Raji (cell line): Measurements from ENCODE around the gene NOS1AP.

Source experiments
- POLR2A ChIP-seq: IDR thresholded peaks from 2 replicates; pipeline ENCODE4 v1.6.1; 2011; ENCODE audit warnings: low read depth, low read length, control low read depth; ENCODE audit not compliant: insufficient read depth

The NOS1AP gene

DNA sequence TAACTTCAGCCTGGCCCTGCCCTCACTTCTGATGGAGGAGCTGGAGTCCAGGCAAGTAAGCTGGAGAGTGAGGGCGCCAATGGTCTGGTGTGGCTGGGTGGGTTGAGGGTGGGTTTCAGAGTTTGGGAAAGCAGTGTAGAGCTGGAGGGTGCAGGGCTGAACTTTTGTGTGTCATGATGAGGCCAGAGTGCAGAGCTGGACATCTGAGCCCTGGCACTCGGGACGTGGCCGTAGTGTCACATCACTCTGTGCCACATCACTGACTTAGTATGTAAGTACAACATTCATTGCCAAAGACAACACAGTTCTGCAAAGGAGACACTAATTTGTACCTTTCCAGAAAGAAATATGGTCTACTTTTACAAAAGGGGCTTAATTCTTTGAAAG, 291.4 kb downstream of the NOS1AP start:
- no peak for TF ChIP-seq POLR2A

DNA sequence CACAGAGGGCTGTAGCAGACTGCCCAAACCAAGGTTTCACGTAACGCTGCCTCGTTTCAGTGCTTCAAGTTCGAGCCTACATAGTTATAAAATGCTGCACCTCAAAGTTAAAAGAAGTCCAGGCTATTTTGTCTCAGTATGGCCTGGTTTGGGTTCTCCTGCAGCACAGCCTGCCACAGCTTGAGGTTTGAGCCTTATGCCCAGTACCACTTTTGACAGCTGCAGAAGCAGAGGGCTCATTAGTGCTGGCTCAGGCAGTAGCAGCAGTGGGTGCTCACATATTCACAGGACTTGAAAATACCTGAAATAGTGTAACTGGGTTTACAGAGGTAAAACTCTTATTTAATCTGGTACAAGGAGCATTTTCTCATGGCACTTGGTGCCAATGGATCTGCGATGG, 291.9 kb downstream of the NOS1AP start:
- TF ChIP-seq POLR2A = no peak

DNA sequence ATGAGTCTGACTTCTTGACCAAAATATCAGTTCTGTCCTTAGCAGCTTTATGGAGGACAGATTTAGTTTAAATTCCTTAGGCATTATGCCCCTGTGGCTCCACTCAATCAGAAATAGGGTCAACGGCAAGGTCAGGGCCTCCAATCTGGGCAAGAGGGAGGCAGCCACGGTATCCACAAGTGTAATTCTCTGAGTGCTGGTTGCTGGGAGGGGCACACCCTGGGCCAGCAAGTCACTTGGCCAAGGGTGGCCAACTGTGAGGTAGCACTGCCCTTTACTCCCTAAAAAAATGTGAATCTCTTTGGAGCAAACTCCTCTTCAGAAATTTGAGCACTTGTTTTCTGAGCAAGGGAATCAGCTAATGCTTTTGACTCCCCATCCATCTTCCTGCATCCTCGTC, 294.3 kb downstream of the NOS1AP start:
- no peak for TF ChIP-seq POLR2A

DNA sequence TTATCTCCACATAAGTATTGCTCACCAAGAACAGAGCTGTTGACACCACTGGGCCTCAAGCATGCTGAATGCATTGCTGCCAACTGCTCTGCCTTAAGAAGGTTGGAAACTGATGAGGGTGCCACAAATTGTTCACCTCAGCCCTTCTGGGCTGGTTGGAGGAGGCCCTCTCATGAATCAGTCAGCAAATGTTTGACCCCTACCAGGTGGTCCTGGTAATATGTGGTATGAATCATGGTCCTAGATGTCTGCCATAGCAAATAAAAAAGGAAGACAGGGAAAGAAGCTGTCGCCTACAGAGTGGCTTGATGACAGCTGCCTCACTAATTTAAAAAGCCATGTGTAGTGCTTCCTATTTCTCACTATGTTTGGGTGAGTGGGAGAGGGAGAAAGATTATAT, 295.0 kb downstream of the NOS1AP start:
- TF ChIP-seq POLR2A = no peak

DNA sequence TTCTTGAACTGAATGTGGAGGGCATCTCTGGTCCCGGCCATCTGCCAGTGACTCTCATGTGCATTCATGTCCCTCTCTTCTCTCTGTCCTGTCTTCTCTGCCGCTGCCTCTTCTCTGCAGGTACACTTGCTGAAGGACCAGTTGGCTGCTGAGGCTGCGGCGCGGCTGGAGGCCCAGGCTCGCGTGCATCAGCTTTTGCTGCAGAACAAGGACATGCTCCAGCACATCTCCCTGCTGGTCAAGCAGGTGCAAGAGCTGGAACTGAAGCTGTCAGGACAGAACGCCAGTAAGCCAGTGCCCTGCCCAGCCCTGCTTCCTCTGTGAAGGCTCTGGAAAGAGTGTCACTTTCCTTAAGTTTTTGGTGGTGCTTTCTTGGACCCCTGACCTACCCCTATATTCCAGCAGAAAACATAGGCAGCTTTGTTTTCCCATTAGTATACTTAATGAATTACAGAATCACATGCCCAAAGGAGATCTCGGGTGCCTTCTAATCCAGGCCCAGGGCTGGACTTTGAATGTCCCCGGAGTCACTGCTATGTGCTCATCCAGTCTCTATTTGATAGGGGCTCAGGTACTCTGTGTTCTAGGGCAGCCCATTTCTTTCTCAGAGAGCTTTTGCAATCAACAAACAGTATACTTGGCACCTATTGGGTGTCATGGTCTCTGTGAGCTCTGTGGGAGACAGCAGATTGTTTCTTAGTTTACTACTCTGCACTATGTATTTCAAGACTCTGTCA, 296.0 kb downstream of the NOS1AP start:
- no peak for TF ChIP-seq POLR2A

DNA sequence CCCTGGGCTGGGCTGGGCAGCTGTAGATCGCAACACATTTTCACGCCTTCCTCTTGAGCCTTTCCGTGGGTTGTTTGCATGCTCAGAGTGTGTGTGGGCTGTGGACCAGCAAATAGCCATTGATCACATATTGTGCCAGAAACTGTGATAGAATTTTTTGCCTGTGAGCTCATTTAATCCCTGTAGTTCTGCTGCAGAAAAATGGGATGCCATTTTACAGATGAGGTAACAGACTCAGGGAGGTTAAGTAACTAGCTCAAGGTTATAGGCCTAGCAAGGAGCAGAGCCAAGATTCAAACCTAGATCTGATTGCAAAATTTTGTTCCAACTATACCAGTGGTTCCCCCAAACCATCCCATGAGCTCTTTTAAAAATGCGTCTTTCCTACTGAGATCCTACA, 296.7 kb downstream of the NOS1AP start:
- no peak for TF ChIP-seq POLR2A

DNA sequence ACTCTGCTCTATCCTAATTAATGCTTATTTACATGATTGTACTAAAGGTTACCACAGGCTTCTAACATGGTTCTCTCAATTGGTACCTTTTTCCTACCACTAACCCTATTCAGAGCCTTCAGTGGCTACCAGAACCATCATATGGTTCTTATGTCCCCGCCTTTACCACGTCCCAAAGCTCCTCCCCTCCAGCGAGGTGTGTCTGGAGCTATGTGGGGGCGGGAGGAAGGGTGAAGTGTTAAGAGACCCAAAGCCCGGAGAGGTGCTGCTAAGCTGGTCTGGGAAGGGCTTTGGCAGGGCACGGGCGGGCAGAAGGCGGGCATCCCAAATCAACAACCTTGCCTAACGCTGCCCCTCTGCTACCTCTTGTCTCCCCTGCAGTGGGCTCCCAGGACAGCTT, 297.2 kb downstream of the NOS1AP start:
- no peak for TF ChIP-seq POLR2A

DNA sequence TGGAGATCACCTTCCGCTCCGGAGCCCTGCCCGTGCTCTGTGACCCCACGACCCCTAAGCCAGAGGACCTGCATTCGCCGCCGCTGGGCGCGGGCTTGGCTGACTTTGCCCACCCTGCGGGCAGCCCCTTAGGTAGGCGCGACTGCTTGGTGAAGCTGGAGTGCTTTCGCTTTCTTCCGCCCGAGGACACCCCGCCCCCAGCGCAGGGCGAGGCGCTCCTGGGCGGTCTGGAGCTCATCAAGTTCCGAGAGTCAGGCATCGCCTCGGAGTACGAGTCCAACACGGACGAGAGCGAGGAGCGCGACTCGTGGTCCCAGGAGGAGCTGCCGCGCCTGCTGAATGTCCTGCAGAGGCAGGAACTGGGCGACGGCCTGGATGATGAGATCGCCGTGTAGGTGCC, 297.6 kb downstream of the NOS1AP start:
- no peak for TF ChIP-seq POLR2A

DNA sequence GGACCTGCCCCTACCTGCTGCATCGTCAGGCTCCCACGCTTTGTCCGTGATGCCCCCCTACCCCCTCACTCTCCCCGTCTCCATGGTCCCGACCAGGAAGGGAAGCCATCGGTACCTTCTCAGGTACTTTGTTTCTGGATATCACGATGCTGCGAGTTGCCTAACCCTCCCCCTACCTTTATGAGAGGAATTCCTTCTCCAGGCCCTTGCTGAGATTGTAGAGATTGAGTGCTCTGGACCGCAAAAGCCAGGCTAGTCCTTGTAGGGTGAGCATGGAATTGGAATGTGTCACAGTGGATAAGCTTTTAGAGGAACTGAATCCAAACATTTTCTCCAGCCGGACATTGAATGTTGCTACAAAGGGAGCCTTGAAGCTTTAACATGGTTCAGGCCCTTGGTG, 298.3 kb downstream of the NOS1AP start:
- TF ChIP-seq POLR2A = no peak

DNA sequence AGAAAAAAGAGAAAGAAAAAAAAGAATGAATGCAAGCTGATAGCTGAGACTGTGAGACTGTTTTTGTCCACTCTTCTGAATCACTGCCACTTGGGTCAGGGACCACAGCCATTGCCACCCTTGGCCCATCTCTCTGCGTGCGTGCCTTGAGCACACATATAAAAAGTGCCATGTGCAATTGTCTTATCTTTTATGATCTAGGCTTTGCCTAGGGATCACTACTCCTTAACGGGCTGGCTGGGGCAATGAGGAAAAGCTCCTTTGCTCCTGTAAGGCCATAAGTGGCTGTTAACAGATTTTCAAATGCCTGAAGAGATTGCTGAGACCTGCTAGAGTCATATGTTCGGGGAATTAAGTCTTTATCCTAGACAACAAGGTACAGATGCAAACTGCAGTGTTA, 299.0 kb downstream of the NOS1AP start:
- TF ChIP-seq POLR2A = no peak

DNA sequence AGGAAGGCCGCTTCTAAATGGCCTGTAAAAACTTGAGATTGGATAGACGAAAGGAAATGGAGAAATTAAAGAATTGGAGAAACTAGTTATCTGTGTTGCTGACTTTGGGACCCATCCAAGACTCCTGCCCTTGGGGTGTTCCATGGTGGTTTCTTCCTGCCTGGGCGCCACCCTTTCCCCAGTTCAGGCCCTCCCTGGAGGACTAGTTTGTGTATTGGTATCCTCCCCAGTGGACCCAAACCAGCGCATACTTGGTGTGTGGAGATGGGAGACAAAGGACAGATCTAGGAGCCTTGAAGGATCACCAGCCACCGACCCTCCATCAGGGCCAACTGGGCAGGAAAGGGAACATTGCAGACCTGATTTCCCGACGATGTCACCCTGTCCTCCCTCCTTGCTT, 300.1 kb downstream of the NOS1AP start:
- no peak for TF ChIP-seq POLR2A

DNA sequence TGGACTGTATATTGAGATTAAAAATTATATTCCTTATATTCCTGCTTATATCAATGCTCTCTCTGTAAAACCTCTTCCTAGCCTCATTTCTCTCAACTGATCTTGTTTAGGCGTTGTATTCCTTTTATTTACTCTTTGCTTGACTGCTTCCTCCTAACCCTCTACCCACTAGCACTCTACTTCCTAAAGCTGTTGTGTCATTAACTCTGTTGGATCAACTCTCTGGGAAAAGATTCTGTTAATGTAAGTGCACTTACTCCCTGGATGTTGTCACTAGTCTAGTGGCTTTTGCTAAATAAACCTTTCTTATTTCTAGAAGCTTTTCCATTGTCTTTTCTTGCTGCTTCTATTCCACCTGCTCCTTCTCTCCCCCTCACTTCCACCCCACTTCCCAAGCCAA, 300.7 kb downstream of the NOS1AP start:
- no peak for TF ChIP-seq POLR2A

DNA sequence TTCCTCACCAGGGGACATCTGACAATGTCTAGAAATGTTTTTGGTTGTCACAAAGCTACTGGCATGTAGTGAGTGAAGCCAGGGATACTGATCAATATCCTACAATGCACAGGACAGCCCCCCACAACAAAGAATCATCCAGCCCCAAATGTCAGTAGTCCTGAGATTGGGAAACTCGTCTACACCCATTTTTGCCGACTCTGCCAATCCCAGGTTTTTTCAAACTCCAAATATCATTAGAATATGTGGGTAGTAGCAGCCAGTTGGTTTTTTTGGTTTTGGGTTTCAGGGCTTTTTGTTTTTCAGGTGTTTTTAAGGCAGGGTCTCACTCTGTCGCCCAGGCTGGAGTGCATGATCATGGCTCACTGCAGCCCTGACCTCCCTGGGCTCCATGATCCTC, 301.2 kb downstream of the NOS1AP start:
- TF ChIP-seq POLR2A = no peak

DNA sequence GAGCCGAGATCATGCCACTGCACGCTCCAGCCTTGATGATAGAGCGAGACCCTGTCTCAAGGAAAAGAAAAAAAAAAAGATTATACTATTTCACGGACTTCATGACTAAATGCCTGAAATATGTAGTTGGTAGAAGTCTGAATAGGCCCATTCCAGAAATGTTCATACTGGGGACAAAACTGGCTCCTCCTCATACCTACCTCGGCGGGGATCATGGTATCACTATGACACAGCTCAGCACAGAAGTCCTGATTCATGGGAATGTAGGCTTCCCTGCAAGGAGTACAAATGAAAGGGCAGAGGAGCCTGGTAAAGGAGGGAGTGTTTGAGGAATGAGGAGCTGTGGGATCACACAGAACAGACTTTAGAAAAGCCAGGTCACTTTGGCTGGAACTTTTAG, 302.1 kb downstream of the NOS1AP start:
- TF ChIP-seq POLR2A = no peak

DNA sequence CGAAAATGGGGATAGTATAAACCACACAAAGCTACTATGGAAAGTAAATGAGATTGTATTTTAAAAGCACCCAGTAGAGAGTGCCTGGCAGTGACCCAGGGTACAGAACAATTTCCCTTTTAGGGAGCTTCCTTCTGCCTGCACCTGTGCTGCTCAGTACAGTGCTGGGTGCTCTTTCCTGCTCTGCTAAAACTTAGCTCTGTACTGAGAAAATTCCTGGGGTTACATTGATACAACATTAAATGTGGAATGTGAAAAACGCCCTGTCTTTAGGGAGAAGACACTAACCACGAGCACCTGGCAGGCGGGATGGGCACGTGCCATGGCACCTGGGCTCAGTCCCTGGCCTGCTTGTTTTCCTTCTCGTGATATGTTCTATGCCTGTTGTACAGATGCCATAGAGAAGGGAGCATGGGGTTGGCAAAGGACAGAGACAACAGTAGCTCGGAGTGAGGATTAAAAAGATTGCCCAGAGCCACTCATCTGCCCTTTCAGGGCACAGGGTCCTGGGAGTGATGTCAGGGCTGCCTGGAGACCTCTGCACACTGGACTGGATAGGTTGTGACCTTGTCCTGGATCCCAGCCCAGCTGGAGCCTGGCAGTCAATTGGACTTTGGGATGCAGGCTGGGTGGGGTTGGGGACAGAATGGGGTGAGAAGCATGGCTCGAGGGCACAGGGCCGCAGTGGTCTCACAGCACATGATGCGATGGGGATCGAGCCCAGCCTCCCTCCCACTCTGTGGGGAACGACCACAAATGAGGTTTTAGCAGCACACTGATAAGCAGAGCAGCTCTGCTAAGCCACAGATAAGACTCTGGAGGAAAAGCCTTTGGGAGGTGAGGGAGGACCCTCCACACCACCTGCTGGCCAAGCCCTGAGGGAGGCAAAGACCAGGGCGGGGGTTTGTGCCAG, 302.9 kb downstream of the NOS1AP start:
- no peak for TF ChIP-seq POLR2A

DNA sequence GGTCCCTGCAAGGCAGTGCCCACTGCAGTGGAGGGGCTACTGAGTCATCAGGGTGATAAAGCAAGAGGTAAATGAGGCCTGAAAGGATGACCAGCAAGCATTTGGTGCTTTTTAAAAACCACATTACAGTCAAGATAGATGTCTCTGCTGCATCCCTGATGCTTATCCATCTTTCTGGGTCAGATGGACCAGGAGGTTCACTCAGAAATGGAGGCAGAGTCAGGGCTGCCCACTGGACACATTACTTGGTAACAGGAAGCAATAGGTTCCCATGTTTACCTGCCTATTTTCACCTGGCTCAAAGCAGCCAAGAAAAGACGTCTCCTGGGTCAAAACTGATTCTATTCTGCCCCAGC, 303.6 kb downstream of the NOS1AP start:
- no peak for TF ChIP-seq POLR2A
